GM18520 (cell line): ENCODE results near the gene GNPNAT1.
A peak's percentile ranks its signal among the peaks of the same experiment; 100 is the strongest.
"Not testable (repeated sequence)": the region's sequence is repeated elsewhere in the genome, so short reads cannot be mapped to it uniquely, and the experiment has no call there.

Experiments
- ATAC-seq: cut with Tn5 transposase; IDR thresholded peaks from one replicate; pipeline ENCODE4 v1.9.1; 2021; ENCODE audit not compliant: unreplicated experiment

The GNPNAT1 gene

GRCh38 chr14:52729925-52730708 is 61.3 kb downstream of the GNPNAT1 start, which contains the start of gene STYX:
TSS of gene STYX (plus strand) at chr14:52730166. CDS start at chr14:52730475, 309 bp downstream.
- peak; percentile 91 for ATAC-seq

GRCh38 chr14:52729585-52729924 is 61.9 kb downstream of the GNPNAT1 start:
- ATAC-seq = no peak

GRCh38 chr14:52729035-52729434 is 62.4 kb downstream of the GNPNAT1 start:
- not testable (repeated sequence) for ATAC-seq

GRCh38 chr14:52727509-52727908 is 63.9 kb downstream of the GNPNAT1 start:
- not testable (repeated sequence) for ATAC-seq
